ENCODE results near the gene DRAM1.
A peak's percentile ranks its signal among the peaks of the same experiment; 100 is the strongest.

Gene DRAM1

DNA sequence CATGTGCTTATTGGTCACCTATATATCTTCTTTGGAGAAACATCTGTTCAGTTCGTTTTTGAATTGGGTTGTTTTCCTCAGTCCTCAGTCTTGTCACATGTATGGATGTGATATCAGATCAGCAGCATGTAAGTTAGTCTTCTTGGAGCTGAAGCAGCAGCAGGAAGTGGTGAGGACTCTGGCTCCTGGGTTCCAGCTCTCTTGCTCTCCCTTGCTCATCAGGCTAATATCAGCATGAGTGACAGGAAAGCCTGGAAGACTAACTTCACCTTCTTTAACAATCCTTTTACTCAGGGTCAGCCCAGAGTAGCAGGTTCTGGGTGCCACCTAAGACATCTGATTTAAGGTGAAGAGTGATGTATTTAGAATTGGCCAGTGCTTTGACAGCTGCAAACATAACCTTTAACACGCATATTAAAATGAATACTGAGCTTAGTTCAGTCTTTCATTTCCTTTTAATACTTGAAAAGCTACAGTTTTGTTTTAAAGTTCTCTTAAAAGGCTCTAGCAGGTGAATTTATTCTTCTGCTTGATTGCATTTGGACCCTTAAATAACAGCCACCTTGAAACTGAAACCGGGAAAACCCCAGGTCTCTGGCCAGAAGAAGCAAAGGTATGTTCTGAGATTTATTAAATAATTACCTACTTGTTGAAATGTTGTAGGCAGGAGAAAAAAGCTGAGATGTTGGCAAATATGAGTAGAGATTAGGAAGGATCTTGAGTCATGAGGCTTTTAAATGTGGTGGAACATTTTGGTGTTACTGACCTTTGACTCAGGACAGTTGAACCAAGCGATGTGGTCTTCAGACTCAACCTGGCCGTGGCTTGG, 54.3 kb downstream of the DRAM1 start:
- H3K4me3 ChIP-seq (ENCODE audit: low read length): no peak overlapping the region
- no peak for DNase-seq (ENCODE audit: low read depth, low spot score)

DNA sequence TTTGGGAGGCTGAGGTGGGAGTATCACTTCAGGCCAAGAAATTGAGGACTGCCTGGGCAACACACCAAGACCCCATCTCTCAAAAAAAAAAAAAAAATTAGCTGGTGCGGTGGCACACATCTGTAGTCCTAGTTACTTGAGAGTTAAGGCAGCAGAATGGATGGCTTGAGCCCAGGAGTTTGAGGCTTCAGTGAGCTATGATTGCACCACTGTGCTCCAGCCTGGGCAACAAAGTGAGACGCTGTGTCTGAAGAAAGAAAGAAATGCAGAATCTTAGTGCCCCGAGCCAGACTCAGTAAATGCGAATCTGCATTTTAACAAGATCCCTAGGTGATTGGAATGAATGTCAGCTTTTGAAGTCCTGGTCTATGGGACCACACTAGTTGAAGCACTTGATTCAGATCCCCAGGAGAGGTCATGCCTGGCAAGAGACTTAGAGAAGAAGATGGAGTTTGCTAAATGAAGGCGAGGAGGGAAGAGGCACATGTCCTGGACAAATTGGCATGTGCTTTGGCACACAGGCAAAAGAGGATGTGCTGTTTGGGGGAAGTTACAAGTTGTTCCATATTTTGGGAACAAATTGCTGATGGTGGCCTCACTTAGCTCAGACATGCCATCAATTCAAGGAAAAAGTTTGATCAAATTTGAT, 56.6 kb downstream of the DRAM1 start:
- no peak for DNase-seq (ENCODE audit: low read depth, low spot score)
- no peak overlapping the region for H3K4me3 ChIP-seq (ENCODE audit: low read length)

DNA sequence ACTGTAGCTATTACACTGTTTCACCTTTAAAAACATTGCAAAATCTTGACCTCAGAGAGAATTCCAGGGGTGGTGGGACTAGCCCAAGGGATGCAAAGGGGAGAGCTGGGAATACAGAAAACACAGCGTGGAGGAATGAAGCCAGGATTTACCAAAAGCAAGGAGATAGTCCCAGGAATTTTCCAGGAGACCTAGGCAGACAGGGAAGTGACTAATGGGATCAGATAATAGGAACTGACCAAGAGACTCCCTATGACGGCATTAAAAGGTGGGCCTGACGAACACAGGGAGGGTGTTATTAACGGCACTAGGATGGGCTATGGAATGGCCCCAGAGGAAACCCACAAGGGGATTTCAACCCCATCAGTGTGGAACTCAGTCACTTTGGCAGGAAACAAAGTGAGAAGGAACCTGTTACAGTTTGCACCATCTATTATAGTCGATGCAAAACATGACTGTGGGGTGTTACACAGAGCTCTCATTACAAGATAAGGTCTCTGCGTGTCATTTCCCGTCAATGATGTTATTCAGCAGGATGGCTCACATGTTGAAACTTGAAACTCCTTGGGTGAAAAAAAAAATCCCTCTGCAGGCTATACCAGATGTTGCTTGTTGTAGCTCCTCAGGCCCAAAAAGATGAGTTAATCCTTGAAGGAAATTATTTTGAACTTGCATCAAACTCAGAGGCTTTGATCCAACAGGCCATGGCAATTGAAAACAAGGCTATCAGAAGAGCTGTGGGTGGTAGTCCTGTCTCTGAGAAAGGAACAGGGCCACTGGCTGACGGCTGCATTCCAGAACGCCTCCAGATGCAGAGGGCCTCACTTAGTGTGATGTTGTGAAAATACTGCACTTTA, 58.7 kb downstream of the DRAM1 start:
- DNase-seq (ENCODE audit: low read depth, low spot score): no peak
- H3K4me3 ChIP-seq (ENCODE audit: low read length): no peak overlapping the region

DNA sequence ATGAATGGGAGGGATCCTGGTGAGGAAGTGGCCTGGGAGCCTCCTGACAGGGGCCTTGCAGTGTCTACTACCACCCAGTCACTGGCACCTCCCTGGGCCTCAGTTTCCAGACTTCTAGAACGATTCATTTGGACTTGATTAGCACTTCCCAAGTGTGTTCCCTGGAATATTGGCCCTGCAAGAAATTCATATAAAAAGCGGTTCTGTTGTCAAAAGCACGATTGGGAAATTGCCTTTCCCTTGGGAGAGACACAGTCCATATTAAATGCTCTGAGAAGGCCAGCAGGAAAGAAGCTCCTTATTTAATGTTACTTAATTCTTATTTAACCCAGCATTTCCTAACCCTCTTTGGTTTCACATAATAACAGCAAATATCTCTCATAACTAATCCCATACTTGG, 61.9 kb downstream of the DRAM1 start:
- no peak for DNase-seq (ENCODE audit: low read depth, low spot score)
- no peak overlapping the region for H3K4me3 ChIP-seq (ENCODE audit: low read length)

DNA sequence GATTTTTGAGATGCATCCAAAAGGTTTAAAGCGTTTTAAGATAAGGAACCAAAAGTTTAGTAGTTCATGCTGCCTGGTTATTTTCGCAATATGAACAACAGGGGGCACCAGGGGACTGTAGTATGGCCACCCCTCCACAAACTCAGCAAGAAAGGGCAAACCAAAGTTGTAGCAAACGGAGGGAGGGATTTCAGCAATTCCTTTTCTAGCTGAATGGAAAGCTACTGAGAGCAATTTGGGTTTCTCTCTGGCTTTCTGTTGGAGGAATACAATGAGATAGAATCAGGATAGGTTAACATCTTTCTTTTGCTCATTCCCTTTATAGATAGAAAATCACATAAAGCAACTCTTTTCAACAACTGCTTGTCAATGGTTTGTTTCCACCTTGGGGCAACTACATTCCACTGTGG, 62.5 kb downstream of the DRAM1 start:
- peak; percentile 62 for DNase-seq (ENCODE audit: low read depth, low spot score)
- H3K4me3 ChIP-seq (ENCODE audit: low read length): no peak overlapping the region

DNA sequence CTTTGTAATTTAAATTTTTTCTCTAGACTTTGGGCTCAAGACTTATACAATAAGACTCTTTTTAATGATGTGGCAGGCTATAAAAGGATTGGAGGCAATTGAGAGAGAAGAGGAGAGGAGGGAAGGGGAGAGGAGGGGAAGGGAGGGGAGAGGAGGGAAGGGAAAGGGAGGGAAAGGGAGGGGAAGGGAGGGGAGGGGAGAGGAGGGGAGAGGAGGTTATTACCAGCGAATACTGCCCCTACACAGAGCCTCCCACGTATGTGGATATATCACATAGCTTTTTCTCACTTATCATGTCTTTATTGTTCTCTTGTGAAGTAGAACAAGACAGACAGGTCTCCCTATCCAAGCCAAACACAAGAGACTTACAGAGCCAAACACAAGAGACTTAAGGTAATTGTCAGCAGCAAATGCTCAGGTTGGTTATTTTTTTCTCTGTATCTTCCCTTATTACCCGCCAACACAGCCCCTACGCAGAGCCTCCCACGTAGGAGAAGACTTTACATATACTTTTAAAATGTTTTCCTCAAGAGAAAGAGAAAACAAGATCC, 63.1 kb downstream of the DRAM1 start:
- no peak for DNase-seq (ENCODE audit: low read depth, low spot score)
- no peak overlapping the region for H3K4me3 ChIP-seq (ENCODE audit: low read length)

DNA sequence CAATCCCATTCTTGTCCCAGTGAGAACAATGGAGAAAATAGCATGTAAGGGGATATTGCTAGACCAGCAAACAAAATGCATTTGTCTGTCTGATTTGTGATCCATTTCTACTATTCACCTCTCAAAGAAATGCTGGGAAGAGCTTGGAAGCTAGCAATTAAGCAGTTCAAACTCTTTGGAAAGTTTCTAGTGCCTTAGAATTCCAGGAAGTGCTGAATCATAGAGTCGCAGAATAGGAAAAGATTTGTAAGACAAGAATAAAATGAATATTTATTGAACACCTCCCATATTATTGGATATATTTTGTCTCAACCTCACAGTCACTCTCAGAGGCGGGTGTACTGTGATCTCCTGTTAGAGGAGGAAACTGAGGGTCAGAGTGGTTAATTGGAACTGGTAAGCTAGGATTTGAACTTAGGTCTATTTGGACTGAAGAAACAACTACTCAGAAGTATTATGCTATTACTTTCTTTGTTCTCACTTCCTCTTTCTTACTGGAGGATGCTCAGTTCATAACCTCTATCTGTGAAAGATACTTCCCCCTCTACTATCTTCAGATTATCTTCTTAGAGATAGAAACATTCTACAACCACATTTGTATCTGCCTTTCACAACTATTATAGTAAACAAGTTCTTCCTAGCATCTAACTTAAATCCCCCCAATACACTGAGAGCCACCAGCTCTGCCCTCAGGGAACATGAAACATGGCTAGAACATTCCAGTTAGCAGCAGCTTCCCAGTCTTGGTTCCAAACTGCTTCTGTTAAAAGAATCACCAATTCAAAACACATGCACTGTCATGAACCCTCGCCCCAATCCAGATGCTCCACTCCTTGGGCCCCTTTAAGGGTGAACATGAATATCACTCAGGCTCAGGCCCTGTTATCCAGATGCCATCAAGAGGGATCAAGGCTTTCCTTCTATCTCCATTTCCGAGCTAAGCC, 64.2 kb downstream of the DRAM1 start:
- no peak overlapping the region for H3K4me3 ChIP-seq (ENCODE audit: low read length)
- DNase-seq (ENCODE audit: low read depth, low spot score): no peak

DNA sequence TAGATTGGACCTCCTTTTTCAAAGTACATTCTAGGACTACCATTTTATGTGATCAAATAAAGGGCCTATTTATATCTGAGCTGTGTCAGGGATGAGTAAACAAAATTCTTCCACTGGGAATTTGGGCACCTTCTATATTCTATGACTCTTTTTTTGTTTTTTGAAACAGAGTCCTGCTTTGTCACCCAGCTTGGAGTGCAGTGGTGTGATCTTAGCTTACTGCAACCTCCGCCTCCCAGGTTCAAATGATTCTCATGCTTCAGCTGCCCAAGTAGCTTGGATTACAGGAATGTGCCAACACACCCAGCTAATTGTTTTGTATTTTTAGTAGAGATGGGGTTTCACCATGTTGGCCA, 64.8 kb downstream of the DRAM1 start:
- H3K4me3 ChIP-seq (ENCODE audit: low read length): no peak overlapping the region
- no peak for DNase-seq (ENCODE audit: low read depth, low spot score)

DNA sequence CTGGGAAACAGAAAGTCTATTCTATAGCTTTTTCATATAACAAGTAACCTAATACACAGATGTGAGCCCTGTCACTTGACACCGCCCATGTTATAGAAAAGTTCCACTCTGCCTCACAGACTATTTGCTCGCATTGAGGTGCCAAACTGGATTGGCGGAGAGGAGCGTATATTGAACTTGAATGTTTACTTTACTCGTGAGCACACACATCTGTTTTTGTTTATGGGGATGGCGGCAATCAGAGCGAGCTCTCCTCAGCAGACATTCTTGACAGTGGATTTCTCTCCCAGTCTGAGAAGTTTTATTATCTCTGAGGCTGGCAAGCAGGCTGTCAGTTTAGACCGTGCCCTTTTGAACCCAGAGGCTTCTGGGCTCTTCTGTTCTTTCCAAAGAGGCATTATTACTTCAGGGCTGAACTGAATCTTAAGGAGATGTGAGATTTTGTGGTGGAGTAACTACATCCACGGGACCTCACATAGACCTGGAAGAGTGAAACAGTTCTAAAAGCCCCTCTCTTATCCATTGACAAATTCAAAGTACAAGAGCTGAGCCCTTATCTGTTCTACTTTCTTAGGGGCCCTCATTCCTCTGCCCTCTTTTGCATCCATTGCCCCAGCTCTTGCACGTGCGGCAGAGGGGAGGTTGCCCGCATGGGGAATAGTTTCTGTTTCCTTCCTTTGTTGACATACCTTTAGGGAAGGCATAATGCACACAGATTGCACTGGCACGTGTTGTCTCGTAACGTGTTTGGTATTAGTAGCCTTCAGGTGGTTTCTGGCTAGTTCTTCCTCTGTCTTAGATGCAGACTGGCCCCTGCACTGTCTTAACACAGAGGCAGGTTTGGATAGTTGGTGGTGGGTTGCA, 68.2 kb downstream of the DRAM1 start:
- DNase-seq (ENCODE audit: low read depth, low spot score): no peak
- no peak overlapping the region for H3K4me3 ChIP-seq (ENCODE audit: low read length)

DNA sequence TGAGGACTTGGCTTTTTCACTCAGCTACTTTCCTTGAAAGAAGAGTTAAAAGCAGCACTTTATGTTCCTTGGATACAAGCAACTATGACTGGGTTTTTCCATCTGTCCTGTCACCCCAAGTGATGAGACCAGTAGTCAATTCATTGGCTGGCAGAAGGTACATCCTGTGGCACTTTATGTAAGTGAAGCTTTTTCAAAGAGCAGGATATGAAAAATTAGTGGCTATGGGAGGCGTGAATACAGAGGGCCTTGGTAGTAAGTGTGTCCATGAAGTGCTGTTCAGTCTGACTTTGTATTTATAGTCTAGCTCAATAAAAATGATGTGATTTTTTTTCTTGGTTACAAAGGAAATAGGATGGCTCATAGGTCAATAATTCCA, 68.8 kb downstream of the DRAM1 start:
- DNase-seq (ENCODE audit: low read depth, low spot score): no peak
- H3K4me3 ChIP-seq (ENCODE audit: low read length): no peak overlapping the region

DNA sequence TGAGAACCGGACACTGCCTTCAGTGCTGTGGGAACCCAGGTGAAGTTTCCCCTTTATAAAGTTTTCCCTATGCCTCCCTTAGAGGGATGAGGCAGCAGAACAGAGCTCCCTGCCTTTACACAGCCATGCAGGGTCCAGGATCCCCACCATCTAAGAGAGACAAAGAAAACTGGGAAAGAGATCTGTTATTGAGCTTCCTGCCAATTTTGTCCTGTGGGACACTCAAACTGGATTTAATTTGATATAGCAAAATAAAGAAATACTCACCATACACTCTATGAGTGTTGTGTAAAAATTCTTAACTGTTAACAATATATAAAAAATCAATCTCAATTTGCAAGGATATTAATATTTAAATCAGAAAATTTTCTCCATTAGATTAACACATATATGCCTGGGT, 69.9 kb downstream of the DRAM1 start:
- no peak for DNase-seq (ENCODE audit: low read depth, low spot score)
- H3K4me3 ChIP-seq (ENCODE audit: low read length): no peak overlapping the region

DNA sequence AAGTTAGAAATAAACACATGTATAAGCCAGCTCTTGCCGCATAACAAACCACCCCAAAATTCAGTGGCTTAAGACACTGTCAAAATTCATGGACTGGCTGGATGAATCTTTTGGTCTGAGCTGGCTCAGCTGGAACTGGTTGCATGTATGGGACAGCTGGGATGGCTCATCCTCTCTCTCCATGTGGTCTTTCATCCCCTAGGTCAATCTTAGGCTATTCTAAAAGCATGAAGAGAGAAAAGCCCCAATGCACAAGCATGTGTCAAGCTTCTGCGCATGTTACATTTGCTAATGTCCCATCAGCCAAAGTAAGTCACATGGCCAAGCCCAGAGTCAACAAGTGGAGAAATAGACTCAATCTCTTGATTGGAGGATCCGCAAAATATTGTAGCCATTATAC, 71.0 kb downstream of the DRAM1 start:
- H3K4me3 ChIP-seq (ENCODE audit: low read length): no peak overlapping the region
- DNase-seq (ENCODE audit: low read depth, low spot score): no peak

DNA sequence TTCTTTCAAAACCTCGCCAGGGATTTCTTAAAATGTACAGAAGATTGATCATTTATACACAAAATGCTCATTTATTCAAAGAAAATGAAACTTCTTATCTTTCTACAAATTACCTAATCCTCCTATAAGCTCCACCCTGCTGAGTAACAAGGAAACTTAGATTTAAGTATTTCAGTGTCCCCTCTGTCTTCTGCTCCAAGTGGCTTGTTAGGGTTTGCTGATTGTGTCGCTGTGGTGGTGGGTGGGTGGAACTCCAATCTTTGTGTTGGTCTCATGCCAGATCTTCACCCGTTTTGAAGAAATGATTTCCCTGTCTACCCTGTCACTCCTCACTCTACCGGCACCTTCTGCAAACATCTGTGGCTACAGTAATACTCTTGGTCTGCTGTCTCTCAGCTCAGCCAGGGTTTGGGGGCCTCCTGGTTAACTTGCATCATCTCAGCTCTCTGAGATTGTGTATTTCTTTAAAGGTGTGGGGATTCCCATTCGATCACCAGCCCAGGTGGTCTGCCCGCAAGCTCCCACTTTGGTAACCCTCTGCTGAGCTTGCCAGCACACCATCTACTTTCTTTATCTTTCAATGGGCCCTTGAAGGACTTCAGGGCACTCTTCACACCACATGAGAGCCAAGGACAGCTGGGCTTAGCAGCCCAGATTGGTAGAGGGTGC, 73.8 kb downstream of the DRAM1 start:
- no peak overlapping the region for H3K4me3 ChIP-seq (ENCODE audit: low read length)
- DNase-seq (ENCODE audit: low read depth, low spot score): no peak

DNA sequence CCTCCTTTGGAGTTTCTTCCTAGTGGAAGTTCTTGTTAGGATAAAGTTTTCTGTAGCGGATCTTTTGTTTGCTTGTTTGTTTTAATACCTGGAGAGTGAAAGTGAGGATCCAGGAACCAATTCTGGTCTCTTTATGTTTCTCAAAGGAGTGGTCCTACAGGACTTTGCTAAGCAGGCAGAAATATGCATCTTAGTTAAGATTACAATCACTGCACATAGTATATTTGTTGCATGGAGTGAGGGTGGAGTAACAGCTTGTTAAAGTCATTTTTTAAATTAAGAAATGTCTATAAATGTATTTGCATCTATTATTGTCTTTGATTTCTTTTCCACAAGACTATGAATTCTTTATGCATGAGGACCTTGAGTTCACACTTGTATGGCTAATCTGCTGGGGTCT, 76.7 kb downstream of the DRAM1 start:
- H3K4me3 ChIP-seq (ENCODE audit: low read length): no peak overlapping the region
- DNase-seq (ENCODE audit: low read depth, low spot score): no peak

DNA sequence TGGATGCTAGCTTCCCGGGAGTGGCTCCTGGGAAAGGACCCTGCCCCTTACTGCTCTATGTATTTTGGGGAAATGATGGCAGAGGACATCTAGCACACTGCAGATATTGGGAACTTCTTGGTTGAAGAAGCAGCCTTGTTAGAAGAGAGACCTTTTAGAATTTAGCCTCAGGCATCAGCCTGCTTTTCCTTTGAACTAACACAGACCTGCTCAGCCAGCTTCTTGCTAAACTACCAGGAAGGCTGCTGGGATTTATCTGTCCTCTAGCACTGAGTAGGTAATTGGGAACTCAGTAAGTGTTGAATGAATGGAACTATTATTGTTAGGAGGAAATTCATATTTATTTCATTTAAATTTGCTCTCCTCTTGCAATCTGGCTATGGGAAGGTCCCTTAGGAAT, 77.3 kb downstream of the DRAM1 start:
- no peak for DNase-seq (ENCODE audit: low read depth, low spot score)
- no peak overlapping the region for H3K4me3 ChIP-seq (ENCODE audit: low read length)

DNA sequence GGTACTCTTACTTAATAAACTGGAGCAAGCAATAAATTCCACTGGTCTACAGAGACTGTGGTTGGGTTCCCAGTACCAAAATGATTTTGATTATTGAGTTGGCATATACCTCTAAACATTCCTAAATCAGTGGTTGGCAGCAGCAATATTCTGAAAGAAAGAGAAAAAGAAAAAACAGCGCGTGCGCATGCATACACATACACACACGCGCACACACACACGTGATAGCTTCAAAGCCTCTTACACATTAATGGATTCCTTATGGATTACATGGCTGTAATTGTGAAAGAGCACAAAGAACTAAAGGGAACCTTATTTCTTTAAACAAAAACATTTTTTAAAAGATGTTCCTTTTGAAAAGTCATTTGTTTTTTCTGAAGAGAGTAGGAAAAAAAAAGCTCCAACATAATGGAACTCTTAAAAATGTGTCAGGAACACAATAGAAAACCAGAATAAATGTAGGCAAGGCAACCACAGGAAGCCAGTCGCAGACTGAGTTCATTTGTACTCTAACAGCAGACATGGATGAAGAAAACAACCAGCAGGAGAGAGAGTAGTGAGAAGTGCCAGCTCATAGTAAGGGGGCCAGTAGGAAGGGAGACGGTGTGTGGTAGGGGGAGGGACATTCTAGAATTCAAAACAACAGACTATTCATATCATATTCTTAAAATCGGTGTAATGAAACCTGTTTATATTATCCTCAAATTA, 80.0 kb downstream of the DRAM1 start:
- no peak for DNase-seq (ENCODE audit: low read depth, low spot score)
- H3K4me3 ChIP-seq (ENCODE audit: low read length): no peak overlapping the region

DNA sequence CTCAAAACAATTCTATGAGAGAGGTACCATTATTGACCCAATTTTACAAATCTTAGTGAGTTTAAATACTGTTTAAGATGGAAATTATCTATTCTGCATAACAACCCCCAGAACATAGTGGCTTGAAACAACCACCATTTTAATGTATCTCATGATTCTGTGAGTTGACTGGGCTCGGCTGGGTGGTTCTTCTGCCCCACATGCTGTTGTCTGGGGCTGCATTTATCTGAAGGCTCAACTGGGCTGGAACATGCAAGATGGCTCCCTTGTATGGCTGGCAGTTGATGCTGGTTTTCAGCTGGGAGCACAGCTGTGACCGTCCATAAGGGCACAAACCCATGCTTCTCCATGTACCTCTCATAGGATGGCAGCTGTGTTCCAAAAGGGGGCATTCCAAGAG, 82.2 kb downstream of the DRAM1 start:
- no peak overlapping the region for H3K4me3 ChIP-seq (ENCODE audit: low read length)
- no peak for DNase-seq (ENCODE audit: low read depth, low spot score)

All from Jurkat, Clone E6-1 (cell line).